ENCODE measurements around the gene APH1B.

DNA sequence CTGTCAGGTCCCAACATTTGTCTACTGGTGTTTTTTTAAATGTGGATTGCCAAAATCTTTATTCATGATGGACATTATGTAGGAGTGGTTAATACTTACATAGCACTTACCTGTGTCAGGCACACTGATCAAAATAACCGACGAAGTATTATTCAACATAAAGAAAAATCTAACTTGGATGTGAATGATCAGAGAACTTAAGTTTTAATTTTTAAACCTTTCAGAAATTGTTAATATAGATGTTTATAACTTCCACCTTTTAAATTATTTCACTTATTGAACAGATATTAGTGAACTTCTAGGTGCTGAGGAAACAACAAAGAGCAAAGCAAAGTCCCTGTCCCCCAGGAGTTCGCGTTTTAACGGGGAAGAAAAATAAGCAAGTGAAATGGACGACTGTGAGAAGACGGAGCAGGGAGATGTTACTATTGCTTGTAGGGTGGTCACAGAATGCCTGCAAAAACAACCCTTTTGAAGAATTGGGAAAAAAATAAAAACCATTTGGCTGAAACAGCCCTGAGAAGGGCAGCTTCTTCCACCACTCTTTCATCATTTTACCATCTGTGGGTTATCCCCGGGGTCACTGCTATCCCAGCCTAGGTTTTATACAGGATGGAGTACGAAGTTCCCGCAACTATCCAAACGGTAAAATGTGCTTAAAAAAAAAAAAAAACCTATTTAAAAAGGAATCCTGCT is 915 bp upstream of the APH1B start:
- TF ChIP-seq POLR2A (IDR thresholded peaks at IDR 0.05) (no peak), EP300 (IDR thresholded peaks at IDR 0.05) (no peak)
- TF ChIP-seq, protein P1, sequence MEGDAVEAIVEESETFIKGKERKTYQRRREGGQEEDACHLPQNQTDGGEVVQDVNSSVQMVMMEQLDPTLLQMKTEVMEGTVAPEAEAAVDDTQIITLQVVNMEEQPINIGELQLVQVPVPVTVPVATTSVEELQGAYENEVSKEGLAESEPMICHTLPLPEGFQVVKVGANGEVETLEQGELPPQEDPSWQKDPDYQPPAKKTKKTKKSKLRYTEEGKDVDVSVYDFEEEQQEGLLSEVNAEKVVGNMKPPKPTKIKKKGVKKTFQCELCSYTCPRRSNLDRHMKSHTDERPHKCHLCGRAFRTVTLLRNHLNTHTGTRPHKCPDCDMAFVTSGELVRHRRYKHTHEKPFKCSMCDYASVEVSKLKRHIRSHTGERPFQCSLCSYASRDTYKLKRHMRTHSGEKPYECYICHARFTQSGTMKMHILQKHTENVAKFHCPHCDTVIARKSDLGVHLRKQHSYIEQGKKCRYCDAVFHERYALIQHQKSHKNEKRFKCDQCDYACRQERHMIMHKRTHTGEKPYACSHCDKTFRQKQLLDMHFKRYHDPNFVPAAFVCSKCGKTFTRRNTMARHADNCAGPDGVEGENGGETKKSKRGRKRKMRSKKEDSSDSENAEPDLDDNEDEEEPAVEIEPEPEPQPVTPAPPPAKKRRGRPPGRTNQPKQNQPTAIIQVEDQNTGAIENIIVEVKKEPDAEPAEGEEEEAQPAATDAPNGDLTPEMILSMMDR (IDR thresholded peaks at IDR 0.05) = no peak

All from ovary (tissue), 3 donors.